GM23248 (cell line): ENCODE results near the gene SIM1. TPM values are rescaled to one million over a fixed set of nuclear protein-coding genes. Genes with fewer than 3 reads are reported as not detected.

ENCODE experiments used
- DNase-seq: peaks from one replicate; pipeline ENCODE4 v3.0.0-alpha.2; 2015
- H2AFZ ChIP-seq: fragments of 200-600 bp; sonication (generic); 2 replicates; pipeline ENCODE4 v1.6.1; 2016; ENCODE audit warnings: antibody characterized with exemption
- H3F3A ChIP-seq: fragments of 200-600 bp; sonication (generic); 2 replicates; pipeline ENCODE4 v1.6.1; 2016; ENCODE audit warnings: mild to moderate bottlenecking, antibody characterized with exemption, mixed run types; ENCODE audit not compliant: insufficient read depth
- H3K27ac ChIP-seq: fragments of 200-600 bp; sonication (generic); 2 replicates; pipeline ENCODE4 v1.5.1; 2016; ENCODE audit warnings: mild to moderate bottlenecking
- H3K27me3 ChIP-seq: fragments of 200-600 bp; sonication (generic); replicated peaks from 2 replicates; pipeline ENCODE4 v1.6.1; 2016; ENCODE audit warnings: mild to moderate bottlenecking; ENCODE audit not compliant: insufficient read depth
- H3K36me3 ChIP-seq: fragments of 200-600 bp; sonication (generic); 2 replicates; pipeline ENCODE4 v1.6.1; 2016; ENCODE audit warnings: low read depth, mild to moderate bottlenecking
- H3K4me1 ChIP-seq: fragments of 200-600 bp; sonication (generic); 2 replicates; pipeline ENCODE4 v1.6.1; 2016; ENCODE audit warnings: mild to moderate bottlenecking; ENCODE audit not compliant: insufficient read depth
- H3K4me2 ChIP-seq: fragments of 200-600 bp; sonication (generic); one replicate; pipeline ENCODE4 v1.6.1; 2016; ENCODE audit warnings: mild to moderate bottlenecking; ENCODE audit not compliant: unreplicated experiment
- H3K4me3 ChIP-seq: fragments of 200-600 bp; sonication (generic); 2 replicates; pipeline ENCODE4 v1.5.1; 2016; ENCODE audit warnings: mild to moderate bottlenecking
- H3K79me2 ChIP-seq: fragments of 200-600 bp; sonication (generic); 2 replicates; pipeline ENCODE4 v1.6.1; 2016; ENCODE audit warnings: mild to moderate bottlenecking; ENCODE audit not compliant: insufficient read depth
- H3K9ac ChIP-seq: fragments of 200-600 bp; sonication (generic); 2 replicates; pipeline ENCODE4 v1.6.1; 2016; ENCODE audit warnings: mild to moderate bottlenecking
- H3K9me2 ChIP-seq: fragments of 200-600 bp; sonication (generic); 2 replicates; pipeline ENCODE4 v1.6.1; 2016; ENCODE audit warnings: mixed run types, mild to moderate bottlenecking, moderate library complexity; ENCODE audit not compliant: insufficient read depth
- H3K9me3 ChIP-seq: fragments of 200-600 bp; sonication (generic); one replicate; pipeline ENCODE4 v1.6.1; 2017; ENCODE audit warnings: low read depth
- H4K20me1 ChIP-seq: fragments of 200-600 bp; sonication (generic); 2 replicates; pipeline ENCODE4 v1.6.0; 2016; ENCODE audit not compliant: insufficient read depth
- EZH2 ChIP-seq: fragments of 200-600 bp; sonication (generic); IDR thresholded peaks from 2 replicates; pipeline ENCODE4 v1.6.1; 2018; ENCODE audit warnings: antibody characterized with exemption, mild to moderate bottlenecking; ENCODE audit not compliant: insufficient read depth, poor library complexity, severe bottlenecking
- EZH2phosphoT487 ChIP-seq: fragments of 200-600 bp; sonication (generic); IDR thresholded peaks from 2 replicates; pipeline ENCODE4 v1.6.1; 2018; ENCODE audit warnings: antibody characterized with exemption, moderate library complexity, mild to moderate bottlenecking, low read depth; ENCODE audit not compliant: insufficient read depth
- WGBS, 2 experiments: methylation state at CpG; one replicate each; pipeline ENCODE4 v1.1.6; 2015 to 2017; ENCODE audit warnings: low lambda C conversion rate in 2 of 2, low coverage in 1 of 2; ENCODE audit errors: missing lambda C conversion rate in 2 of 2; 5-methylcytosine and 5-hydroxymethylcytosine counted together
- in situ Hi-C: fragments of 300-500 bp; cut with MboI; formaldehyde crosslinking; loops from 2 replicates; pipeline ENCODE4 v1.15.0; 2020
- polyA plus RNA-seq: library from polyadenylated mRNA; unstranded; fragments of >200 nt; fragmentation: Nextera tagmentation; extraction: Ambion mirVana; gene quantifications from 2 replicates; pipeline ENCODE4 v1.2.1, GENCODE V29; 2016
- total RNA-seq: library from RNA; depleted of rRNA; stranded (reverse); fragments of >200 nt; shearing (Covaris generic); gene quantifications from 2 replicates; pipeline ENCODE4 v1.2.3, GENCODE V29; 2014

The SIM1 gene
- total and polyA plus RNA-seq, 2 experiments from 2014 or later: 1.5 to 1.6 TPM

DNA sequence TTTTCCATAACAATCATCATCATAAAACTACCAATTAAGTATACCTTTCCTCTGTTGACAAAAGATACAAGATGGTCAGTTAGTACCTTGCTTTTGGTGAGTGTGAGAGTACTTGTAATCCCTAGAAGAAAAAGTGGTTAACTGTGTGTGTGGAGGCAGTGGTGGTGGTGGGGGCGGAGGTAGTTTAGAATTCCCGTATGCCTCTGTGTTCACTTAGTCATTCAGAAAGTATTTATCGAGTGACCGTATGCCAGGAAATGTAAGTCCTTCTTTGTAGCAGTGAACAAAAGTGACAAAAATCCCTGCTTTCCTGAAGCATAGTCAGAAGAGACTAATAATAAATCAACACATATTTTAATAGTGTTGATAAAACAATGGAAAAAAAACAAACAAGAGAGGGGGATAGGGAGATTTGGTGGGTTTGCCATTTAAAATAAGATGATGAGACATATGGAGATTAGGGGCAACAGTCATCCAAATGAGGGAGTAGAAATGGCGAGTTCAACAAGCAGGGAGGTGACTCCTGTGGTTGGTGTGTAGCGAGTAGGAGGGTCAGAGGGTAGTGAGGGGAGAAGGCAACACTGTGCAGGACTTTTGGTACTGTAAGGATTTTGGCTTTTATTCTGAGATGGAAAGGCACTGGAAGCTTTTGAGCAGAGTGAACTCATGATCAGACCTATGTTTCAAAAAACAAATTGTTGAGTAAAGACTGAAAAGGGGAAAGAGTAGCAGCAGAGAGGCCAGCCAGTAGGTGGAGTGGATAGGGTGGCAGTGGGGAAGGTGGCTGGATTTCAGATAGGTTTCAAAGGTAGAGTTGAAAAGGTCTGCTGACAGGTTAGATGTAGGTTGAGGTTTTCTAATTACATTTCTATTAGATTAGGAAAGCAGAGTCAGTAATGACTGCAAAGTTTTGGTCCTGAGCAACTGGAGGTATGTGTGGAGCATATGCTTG is 40.3 kb upstream of the SIM1 start:
- TF ChIP-seq EZH2 (no peak), EZH2phosphoT487 (no peak)
- Histone ChIP-seq H3K9me2 (no peaks in the 10 kb centered on the region), H3K4me2 (peak overlapping the region; percentile 51), H3K4me3 (peak overlapping the region; percentile 30), H2AFZ (peak overlapping the region; percentile 49), H3K36me3 (peaks cover 21% of the 10 kb centered on the region; the same call in 1 of the 2 replicates), H3K9ac (peak overlapping the region; percentile 38), H3K4me1 (peaks cover 44% of the 10 kb centered on the region), H3K27me3 (no peaks in the 10 kb centered on the region), H3F3A (peaks cover 53% of the 10 kb centered on the region), H4K20me1 (no peaks in the 10 kb centered on the region), H3K79me2 (no peaks in the 10 kb centered on the region), H3K9me3 (no peaks in the 10 kb centered on the region), H3K27ac (peak overlapping the region; percentile 64)
- peak; percentile 88 for DNase-seq
- WGBS, 2 experiments: 20 to 21% methylated on average over 6 of the region's 6 CpGs
- in situ Hi-C loops: no loop called here

DNA sequence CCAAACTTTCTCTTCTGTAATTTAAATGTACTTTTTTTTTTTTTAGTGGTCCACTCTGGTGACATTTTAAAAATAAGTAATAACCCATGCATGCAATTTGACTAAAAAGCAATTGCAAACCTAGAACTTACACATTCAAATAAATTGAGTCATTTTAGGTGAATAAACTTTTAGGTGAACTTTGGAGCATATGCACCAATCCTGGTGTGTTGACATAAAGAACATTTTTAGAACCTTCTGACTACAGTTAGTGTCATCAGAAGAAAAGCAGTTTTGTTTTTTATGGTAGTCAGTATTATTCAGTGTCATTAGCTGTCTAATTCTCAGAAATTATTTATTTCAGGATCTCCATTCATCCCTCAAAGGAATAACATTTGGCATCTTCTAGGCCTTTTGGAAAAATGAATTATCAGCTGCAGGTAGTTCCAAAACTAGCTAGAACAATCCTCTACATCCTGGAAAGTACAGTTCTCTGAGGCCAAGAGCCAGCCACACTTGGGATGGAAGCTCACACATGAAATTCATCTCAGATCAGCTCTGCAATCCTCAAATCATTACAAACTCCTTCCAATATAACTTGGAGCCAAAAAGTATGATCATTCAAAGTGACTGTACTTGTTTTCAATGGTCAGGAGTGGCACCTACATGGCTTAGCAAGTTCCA is 38.5 kb upstream of the SIM1 start:
- Histone ChIP-seq H4K20me1 (no peaks in the 10 kb centered on the region), H3K9ac (no peak overlapping the region), H3K4me1 (peaks cover 44% of the 10 kb centered on the region), H3K27ac (peak overlapping the region; percentile 7; the same call in 1 of the 2 replicates), H2AFZ (no peak overlapping the region), H3K4me3 (no peak overlapping the region), H3K9me2 (no peaks in the 10 kb centered on the region), H3K79me2 (no peaks in the 10 kb centered on the region), H3F3A (peaks cover 53% of the 10 kb centered on the region), H3K4me2 (peak overlapping the region; percentile 19), H3K27me3 (no peaks in the 10 kb centered on the region), H3K36me3 (0 out of 2 replicates have a peak, but pooled peaks cover 10% of the 10 kb centered on the region), H3K9me3 (no peaks in the 10 kb centered on the region)
- in situ Hi-C loops: no loop called here
- TF ChIP-seq EZH2phosphoT487 (no peak), EZH2 (no peak)
- no peak for DNase-seq

- Histone ChIP-seq H4K20me1 (no peaks in the 10 kb centered on the region), H3K9me2 (no peaks in the 10 kb centered on the region), H3K4me2 (no peak overlapping the region), H3K36me3 (0 out of 2 replicates have a peak, but pooled peaks cover 4% of the 10 kb centered on the region), H3K27ac (no peak overlapping the region), H3K4me3 (no peak overlapping the region), H3F3A (no peaks in the 10 kb centered on the region), H3K79me2 (no peaks in the 10 kb centered on the region), H3K9me3 (no peaks in the 10 kb centered on the region), H3K9ac (no peak overlapping the region), H2AFZ (no peak overlapping the region), H3K4me1 (no peaks in the 10 kb centered on the region), H3K27me3 (no peaks in the 10 kb centered on the region)
- whole genome bisulfite sequencing, 2 experiments: 84% methylated on average over 6 of the region's 6 CpGs
- DNase-seq: no peak
- TF ChIP-seq EZH2: no peak
- TF ChIP-seq EZH2phosphoT487: no peak
- in situ Hi-C loops: loop anchor here (25.0 kb wide), 2 partner anchors 169 to 581 kb away; no protein-coding TSS in a partner anchor
These were observed 28.6 kb upstream of the SIM1 start for GRCh38 chr6:100493206-100493888.
